GM19463 (cell line): Measurements from ENCODE around the gene VNN1.
"Not testable (repeated sequence)": the region's sequence is repeated elsewhere in the genome, so short reads cannot be mapped to it uniquely, and the experiment has no call there.

Source experiments
- ATAC-seq: cut with Tn5 transposase; IDR thresholded peaks from one replicate; pipeline ENCODE4 v1.9.1; 2021; ENCODE audit warnings: mild to moderate bottlenecking, moderate library complexity; ENCODE audit not compliant: unreplicated experiment

The VNN1 gene

DNA sequence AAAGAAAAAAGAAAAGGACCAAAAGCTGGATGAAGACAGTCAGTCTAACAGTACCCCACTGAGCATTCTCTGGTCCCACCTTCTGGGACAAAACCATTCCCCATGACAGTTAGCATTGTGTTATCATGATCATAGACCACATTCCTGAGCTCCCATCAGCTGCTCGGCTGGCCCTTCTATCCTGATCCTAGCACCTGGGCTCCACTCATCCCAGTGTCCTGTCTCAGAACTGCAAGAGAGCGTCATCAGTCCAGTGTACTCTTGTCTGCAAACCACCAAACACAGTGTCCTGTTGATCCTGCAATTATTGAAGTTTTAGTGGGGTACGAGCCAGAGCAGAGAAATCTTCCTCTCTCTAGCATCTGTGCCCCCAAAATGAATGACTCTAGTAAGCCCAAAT is 38.9 kb downstream of the VNN1 start:
- ATAC-seq, result no peak

DNA sequence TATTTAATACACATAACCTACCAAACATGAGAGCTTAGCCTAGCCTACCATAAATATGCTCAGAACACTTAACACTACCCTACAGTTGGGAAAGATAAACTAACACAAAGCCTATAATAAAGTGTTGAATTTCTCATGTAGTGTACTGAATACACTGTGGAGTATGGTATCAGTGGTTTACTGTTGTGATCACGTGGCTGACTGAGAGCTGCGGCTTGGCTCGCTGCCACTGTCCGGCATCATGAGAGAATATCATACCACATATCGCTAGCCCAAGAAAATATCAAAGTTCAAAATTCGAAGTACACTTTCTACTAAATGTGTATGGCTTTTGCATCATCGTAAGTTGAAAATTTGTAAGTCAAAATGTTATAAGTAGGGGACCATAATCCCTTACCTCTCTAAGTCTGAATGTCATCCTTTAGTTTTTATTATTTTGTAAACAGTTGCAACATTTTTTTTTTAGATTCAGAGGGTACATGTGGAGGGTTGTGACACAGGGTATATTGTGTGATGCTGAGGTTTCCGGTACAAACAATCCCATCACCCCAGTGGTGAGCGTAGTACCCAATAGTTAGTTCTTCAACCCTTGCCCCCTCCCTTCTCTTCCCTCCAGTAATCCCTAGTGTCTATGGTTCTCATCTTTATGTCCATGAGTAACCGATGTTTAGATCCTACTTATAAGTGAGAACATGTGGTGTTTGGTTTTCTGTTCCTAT is 40.3 kb downstream of the VNN1 start:
- no peak for ATAC-seq

DNA sequence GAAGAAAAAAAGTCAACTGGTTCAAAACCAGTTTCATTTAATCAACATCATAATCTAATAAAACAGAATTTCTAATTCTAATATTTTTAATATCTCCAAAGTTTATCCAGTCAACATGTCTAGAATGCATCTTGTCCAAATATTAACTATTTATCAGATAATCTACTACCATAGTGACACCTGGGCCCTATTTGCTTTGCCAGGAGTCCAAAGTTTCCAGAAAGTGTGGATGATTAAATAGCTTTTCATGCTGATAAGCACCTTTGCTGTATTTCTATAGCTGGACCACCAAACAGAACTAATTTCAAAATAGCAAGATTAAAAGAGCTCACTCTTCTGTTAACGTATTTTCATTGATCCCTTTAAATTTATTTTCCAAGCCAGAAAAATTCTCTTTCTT is 42.6 kb downstream of the VNN1 start:
- no peak for ATAC-seq

DNA sequence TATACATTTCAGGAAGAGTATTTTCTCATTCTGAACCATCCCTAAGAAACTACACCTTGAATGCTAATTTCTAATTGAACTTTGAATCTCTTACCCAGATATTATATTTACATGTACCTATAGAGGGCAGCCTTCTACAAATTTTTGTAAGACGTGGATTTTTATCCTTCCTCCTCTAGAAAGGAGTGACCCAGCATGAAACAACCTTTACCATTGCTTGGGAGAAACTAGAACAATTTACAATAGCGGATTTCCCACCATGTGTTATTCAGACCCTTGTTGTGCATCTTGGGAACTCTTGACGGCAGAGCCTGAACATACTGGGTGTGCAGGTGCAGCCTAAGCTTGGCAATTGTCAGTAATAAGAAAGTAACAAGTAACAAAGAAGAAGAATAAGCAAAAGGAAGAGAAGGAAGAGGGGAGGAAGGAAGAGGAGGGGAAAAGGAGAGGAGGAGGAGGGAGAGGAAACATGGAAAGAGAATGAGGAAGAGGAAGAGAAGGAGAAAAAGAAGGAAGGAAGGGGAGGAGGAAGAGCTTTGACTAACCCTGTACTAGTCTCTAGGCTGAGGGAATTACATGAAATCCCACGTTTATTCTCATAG is 44.1 kb downstream of the VNN1 start:
- no peak for ATAC-seq

DNA sequence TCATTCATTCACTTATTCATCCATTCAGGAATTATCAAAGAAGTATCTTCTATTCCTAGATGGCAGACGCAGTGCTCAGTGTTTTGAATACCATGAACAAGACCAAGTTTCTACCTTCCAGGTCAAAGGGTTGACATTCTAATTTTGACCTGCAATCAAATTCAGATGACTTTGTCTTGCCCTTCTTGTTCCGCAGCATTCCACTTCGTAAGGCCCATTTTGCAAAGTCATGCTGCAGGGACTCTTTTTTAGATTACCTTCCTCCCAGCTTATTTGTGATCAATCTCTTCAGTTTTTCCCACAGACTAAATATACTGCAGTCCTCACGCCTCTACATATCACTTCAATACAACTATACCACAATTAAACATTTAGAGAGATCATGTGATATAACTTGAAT is 47.7 kb downstream of the VNN1 start:
- no peak for ATAC-seq

DNA sequence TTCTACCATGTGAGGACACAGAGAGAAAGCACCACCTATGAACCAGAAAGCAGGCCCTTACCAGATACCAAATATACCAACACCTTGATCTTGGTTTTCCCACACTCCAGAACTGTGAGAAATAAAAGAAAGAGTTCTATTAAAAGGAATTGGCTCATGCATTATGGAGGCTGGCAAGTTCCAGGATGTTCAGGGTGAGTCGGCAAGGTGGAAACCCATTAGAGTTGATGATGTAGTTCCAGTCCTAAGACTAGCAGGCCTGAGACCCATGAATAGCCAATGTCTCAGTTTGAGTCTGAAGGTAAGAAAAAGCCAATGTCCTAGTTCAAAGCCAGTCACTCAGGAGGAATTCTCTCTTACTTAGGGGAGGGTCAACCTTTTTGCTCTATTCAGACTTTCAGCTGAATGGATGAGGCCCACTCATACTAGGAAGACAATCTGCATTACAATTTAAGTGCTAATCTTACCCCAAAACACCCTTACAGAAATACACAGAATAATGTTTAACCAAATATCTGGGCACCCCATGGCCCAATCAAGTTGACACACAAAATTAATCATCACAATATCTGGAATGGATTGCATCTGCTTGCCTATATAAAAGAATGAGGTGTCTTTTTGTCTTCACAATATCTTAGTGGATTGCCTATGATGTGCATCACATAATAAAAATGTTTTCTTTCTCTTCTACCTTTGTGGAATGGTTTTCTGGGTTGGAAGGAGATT is 49.4 kb downstream of the VNN1 start:
- ATAC-seq, result no peak

DNA sequence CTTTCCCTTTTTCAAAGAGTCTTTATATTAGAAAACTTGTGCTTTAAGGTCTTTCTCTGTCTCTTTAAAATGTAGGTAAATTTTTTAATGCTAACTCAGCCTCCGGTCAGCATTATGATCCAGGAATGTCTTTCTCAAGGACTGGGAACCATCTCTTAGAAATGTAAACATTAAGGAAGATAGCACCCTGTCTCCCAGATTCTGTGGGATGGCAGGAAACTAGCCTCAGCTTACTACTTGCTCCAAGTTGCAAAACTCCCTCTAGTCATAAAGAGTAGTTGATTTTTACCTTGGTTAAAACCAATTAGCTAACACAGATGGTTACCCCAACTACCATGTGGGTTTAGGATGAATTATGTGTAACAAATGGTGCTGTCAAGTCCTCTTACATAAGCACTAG is 50.2 kb downstream of the VNN1 start:
- no peak for ATAC-seq

DNA sequence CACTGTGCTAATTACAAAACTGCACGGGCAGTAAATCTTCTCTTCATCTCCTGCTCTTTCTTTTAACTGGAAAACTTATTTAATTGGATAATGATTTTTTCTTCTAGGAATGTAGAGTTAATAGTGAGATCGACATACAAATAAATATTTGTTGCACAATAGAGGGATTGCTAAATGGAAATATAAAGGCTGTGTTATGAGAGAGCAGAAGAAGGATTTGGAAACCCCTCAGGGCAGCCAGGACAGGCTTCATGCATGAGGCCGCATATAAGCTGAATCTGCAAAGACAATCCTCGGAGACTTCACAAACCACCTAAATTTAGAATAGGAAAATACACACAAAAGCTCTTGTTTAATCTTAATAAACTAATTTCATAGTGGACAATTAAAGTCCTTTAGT is 51.9 kb downstream of the VNN1 start:
- ATAC-seq, result no peak

DNA sequence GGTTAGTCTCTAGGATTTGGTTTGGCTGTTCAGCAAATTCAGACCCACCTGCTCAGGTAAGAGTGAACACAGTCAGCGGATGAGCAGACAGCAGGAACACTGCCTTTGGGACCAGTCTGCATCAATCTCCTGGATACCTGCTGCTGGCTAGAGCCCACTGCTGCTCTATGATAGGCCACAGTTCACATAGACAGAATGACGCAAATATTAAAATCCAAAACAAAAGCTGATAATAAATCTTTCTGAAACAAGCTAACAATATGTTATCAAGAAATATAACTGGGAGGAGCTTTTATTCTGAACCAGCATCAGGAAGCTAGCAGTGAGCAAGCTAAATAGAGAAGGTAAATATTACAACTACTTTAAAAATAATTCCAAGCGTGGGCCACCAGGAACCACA is 54.8 kb downstream of the VNN1 start, which contains the start of gene TAAR1:
Gene TAAR1 (minus strand): TSS at position 101 of the 400 bp plus-strand sequence. CDS start 13,179 bp downstream, outside the sequence.
- ATAC-seq, result no peak

DNA sequence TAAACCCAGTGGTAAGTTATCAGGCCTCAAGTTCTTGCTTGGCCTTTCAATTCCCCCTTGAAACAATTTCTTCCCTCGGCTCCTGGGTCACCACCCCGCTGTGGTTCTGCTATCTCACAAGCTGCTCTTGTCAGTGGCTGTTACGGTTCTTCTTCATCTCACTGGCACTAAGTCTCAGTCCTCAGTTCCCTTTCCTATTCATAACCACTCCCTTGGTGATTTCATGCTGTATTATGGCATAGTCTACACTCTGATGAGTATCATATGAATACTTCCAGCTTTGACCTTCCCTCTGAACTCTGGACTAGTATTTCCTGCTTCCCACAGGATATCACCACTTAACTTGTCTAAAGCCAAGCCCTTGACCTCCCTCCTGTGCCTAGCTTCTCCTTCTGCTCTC is 62.8 kb downstream of the VNN1 start:
- ATAC-seq, result peak; percentile 72

DNA sequence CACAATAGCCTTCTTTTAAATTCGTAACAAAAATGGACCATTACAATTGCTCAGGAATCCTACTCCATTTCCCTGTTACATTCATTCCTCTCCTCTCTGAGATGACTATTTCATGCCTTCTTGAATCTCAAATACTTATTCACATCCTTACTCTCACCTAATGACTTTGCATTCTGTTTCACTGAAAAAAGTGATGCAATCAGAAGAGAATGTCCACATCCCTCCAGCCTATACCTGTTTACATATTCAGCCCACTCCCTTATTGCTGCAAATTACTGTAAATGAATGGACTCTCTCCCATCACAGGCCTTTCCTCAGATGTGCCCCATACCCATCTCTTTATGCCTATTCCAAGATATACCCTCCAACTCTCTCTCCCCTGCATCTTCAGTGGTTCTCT is 63.4 kb downstream of the VNN1 start:
- no peak for ATAC-seq

DNA sequence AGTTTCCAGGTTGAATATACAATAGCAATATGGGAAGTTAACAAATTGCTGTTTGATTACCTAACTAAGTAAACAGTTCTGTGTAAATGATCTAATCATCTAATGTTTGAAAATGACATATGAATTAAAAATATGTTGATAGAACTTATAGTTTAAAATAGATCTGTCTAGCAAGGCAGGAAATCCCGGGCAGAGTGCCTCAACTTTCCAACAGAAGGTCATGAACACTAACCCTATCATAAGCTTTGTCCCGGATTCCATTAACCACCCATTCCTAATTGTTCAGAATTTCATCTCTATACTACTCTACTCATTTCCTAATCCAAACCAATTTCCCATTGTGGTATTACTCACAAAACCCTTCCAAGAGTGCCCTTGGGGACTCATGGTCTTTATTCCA is 65.0 kb downstream of the VNN1 start:
- no peak for ATAC-seq

DNA sequence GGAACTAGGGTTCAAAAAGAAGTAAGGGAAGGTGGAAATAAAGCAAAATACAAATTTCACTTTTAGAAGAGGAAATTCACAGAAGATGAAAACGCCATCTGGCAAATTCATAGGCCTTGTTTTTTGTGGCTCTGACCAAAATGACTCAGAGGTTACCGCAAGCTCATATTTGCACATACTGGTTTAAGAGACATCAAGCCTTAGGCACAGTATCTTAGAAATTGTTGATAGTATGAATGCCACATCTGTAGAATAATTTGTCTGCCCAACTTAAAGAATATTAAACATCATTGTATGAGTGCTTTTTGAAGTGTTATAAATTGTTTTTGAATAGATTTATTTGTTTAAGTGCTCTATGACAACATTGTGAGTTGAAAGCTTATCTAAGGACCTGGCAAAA is 65.5 kb downstream of the VNN1 start:
- ATAC-seq, result peak; percentile 67

DNA sequence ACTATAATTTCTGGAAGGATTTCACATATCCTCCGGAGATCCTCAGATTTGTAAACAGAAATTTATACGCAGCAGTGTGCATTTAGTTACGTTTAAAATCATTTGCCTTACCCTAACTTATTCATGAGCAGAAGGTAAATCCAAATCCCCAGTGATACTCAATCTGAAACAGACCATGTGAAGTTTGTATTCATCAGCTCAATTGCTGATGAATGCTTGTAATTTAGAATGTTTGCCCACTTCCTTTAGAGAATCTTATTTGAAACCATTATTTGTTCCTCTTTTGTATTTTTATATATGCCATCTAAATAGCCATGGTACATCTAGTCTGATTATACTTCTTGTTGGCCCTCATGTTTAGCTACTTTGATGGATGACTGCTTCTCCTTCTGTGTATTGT is 70.3 kb downstream of the VNN1 start:
- peak; percentile 65 for ATAC-seq

DNA sequence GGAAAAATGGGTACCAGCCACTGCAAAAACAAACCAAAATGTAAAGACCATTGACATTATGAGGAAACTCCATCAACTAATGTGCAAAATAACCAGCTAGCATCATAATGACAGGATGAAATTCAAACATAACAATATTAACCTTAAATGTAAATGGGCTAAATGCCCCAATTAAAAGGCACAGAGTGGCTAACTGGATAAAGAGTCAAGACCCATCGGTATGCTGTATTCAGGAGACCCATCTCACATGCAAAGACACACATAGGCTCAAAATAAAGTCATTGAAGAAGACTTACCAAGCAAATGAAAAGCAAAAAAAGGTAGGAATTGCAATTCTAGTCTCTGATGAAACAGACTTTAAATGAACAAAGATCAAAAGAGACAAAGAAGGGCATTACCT is 76.7 kb downstream of the VNN1 start:
- ATAC-seq, result not testable (repeated sequence)

DNA sequence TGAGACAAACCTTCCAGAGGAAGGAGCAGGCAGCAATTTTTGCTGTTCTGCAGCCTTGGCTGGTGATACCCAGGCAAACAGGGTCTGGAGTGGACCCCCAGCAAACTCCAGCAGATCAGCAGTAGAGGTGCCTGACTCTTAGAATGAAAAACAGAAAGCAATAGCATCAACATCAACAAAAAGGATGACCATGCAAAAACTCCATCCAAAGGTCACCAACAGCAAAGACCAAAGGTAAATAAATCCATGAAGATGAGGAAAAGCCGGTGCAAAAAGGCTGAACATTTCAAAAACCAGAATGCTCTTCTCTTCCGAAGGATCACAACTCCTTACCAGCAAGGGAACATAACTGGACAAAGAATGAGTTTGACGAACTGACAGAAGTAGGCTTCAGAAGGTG is 77.9 kb downstream of the VNN1 start:
- not testable (repeated sequence) for ATAC-seq

DNA sequence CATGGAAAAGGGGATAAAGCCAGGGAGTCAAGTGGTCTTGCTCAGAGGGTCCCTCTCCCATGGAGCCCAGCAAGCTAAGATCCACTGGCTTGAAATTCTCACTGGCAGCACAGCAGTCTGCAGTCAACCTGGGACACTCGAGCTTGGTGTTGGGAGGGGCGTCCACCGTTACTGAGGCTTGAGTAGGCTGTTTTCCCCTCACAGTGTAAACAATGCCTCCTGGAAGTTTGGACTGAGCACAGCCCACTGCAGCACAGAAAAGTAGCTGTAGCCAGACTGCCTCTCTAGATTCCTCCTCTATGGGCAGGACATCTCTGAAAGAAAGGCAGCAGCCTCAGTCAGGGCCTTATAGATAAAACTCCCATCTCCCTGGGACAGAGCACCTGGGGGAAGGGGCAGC is 78.6 kb downstream of the VNN1 start:
- ATAC-seq, result not testable (repeated sequence)

DNA sequence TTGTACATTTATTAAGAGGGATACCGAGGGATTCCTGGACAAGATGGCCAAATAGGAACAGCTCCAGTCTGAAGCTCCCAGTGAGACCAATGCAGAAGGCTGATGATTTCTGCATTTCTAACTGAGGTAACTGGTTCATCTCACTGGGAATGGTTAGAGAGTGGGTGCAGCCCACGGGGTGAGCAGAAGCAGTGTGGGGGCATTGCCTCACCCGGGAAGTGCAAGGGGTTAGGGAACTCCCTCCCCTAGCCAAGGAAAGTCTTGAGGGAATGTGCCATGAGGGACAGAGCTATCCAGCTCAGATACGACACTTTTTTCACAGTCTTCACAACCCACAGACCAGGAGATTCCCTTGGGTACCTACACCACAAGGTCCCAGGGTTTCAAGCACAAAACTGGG is 79.1 kb downstream of the VNN1 start:
- no peak for ATAC-seq

DNA sequence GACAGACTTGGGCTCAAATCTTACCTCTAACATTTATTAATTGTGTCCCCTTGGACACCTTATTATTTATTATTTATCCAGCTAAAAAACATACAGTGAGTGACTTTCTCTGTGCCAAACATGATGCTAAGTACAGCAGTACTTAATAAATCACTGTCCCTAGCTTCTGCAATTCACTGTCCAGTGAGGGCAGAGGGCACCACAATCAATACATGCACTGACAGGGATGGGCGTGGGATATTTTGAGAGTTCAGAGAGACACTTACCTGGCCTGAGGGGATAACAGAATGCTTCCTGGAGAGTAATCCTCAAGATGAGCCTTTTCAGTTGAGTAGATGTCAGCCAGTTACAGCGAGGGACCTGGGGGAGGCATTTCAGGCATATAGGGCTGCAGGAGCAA is 80.5 kb downstream of the VNN1 start:
- ATAC-seq, result no peak
